WTC11 (cell line): Measurements from ENCODE around the gene RPL21. TPM values are rescaled to one million over a fixed set of nuclear protein-coding genes. Genes with fewer than 3 reads are reported as not detected.

Experiments
- ATAC-seq: fragments of 200-7000 bp; cut with Tn5 transposase; 2 replicates; pipeline ENCODE4 v1.10.0; 2021; ENCODE audit warnings: mild to moderate bottlenecking, moderate library complexity
- CTCF ChIA-PET: fragments of 300-600 bp; sonication (Branson Sonifier 250); formaldehyde crosslinking; loops from one replicate; lab custom pipeline; 2021; ENCODE audit warnings: antibody characterized with exemption; lab: Charles Lee
- POLR2A ChIA-PET: fragments of 350-600 bp; sonication (Branson Sonifier 250); formaldehyde crosslinking; loops from one replicate; lab custom pipeline; 2021; ENCODE audit warnings: antibody characterized with exemption; lab: Charles Lee
- DNase-seq: peaks from one replicate; pipeline ENCODE4 v3.0.0; 2021; ENCODE audit warnings: low spot score
- H3K27ac Mint-ChIP-seq: 2 replicates; pipeline ENCODE4 v1.8.0; 2021; ENCODE audit warnings: mixed read lengths
- H3K27me3 Mint-ChIP-seq: 2 replicates; pipeline ENCODE4 v1.8.0; 2021; ENCODE audit warnings: low read depth, mild to moderate bottlenecking, moderate library complexity, mixed read lengths
- H3K36me3 Mint-ChIP-seq: 2 replicates; pipeline ENCODE4 v1.8.0; 2021; ENCODE audit warnings: mixed read lengths
- H3K4me1 Mint-ChIP-seq: 2 replicates; pipeline ENCODE4 v1.8.0; 2022; ENCODE audit warnings: mixed read lengths
- H3K4me3 Mint-ChIP-seq: 2 replicates; pipeline ENCODE4 v1.8.0; 2021; ENCODE audit warnings: mild to moderate bottlenecking, moderate library complexity, mixed read lengths
- H3K9me3 Mint-ChIP-seq: 2 replicates; pipeline ENCODE4 v1.8.0; 2021; ENCODE audit warnings: mixed read lengths
- CBFB ChIP-seq: sonication (generic); formaldehyde crosslinking; IDR thresholded peaks from 2 replicates; pipeline ENCODE4 v1.8.1; 2022; ENCODE audit warnings: mild to moderate bottlenecking, low read depth, missing genetic modification reagents
- CREM ChIP-seq: sonication (generic); formaldehyde crosslinking; IDR thresholded peaks from 2 replicates; pipeline ENCODE4 v1.8.1; 2022; ENCODE audit warnings: mild to moderate bottlenecking, missing genetic modification reagents, moderate library complexity
- GTF2I ChIP-seq: fragments of 250-450 bp; sonication (Bioruptor Pico); conservative IDR thresholded peaks from 2 replicates; pipeline ENCODE4 v1.4.0; 2021; ENCODE audit warnings: mild to moderate bottlenecking
- IRF2 ChIP-seq: sonication (generic); formaldehyde crosslinking; IDR thresholded peaks from 2 replicates; pipeline ENCODE4 v1.8.0; 2022; ENCODE audit warnings: low read depth, missing genetic modification reagents, borderline replicate concordance
- JAZF1 ChIP-seq: fragments of 250-450 bp; sonication (Bioruptor Pico); IDR thresholded peaks from 2 replicates; pipeline ENCODE4 v1.9.0; 2021; ENCODE audit warnings: moderate library complexity, mild to moderate bottlenecking, inconsistent platforms
- JUN ChIP-seq: sonication (generic); formaldehyde crosslinking; IDR thresholded peaks from 2 replicates; pipeline ENCODE4 v1.8.0; 2023; ENCODE audit warnings: mild to moderate bottlenecking, missing genetic modification reagents
- NFE2L1 ChIP-seq: sonication (generic); formaldehyde crosslinking; IDR thresholded peaks from 2 replicates; pipeline ENCODE4 v1.8.1; 2023; ENCODE audit warnings: missing genetic modification reagents
- RORB ChIP-seq: fragments of 250-450 bp; sonication (Bioruptor Pico); IDR thresholded peaks from 2 replicates; pipeline ENCODE4 v1.9.0; 2021; ENCODE audit warnings: mild to moderate bottlenecking
- SOX15 ChIP-seq: fragments of 250-450 bp; sonication (Bioruptor Pico); IDR thresholded peaks from 2 replicates; pipeline ENCODE4 v1.9.0; 2021; ENCODE audit warnings: mild to moderate bottlenecking
- TEAD1 ChIP-seq: sonication (generic); formaldehyde crosslinking; IDR thresholded peaks from 2 replicates; pipeline ENCODE4 v1.8.0; 2022; ENCODE audit warnings: mild to moderate bottlenecking, missing genetic modification reagents
- ZBTB21 ChIP-seq: sonication (generic); formaldehyde crosslinking; IDR thresholded peaks from 2 replicates; pipeline ENCODE4 v1.8.1; 2023; ENCODE audit warnings: mild to moderate bottlenecking, missing genetic modification reagents, borderline replicate concordance
- ZNF263 ChIP-seq: sonication (generic); formaldehyde crosslinking; IDR thresholded peaks from 2 replicates; pipeline ENCODE4 v1.8.1; 2022; ENCODE audit warnings: low read depth, mild to moderate bottlenecking, moderate library complexity, missing genetic modification reagents
- ZNF317 ChIP-seq: sonication (generic); formaldehyde crosslinking; IDR thresholded peaks from 2 replicates; pipeline ENCODE4 v1.8.1; 2023; ENCODE audit warnings: low read depth, mild to moderate bottlenecking, moderate library complexity, missing genetic modification reagents, borderline replicate concordance
- ZNF396 ChIP-seq: fragments of 250-450 bp; sonication (Bioruptor Pico); IDR thresholded peaks from 2 replicates; pipeline ENCODE4 v1.8.0; 2021; ENCODE audit warnings: mild to moderate bottlenecking, moderate library complexity, borderline replicate concordance
- ZNF671 ChIP-seq: fragments of 250-450 bp; sonication (Bioruptor Pico); IDR thresholded peaks from 2 replicates; pipeline ENCODE4 v1.8.0; 2021; ENCODE audit warnings: mild to moderate bottlenecking
- total RNA-seq: library from RNA; stranded (reverse); gene quantifications from 3 replicates; pipeline ENCODE4 v1.2.3, GENCODE V29; 2021
- TF ChIP-seq, protein P1 (sequence below): sonication (generic); formaldehyde crosslinking; IDR thresholded peaks from 2 replicates; pipeline ENCODE4 v1.8.0; 2022; ENCODE audit warnings: missing genetic modification reagents
- TF ChIP-seq, protein P2 (sequence below): sonication (generic); formaldehyde crosslinking; conservative IDR thresholded peaks from 2 replicates; pipeline ENCODE4 v1.8.1; 2022; ENCODE audit warnings: mild to moderate bottlenecking, missing genetic modification reagents
- TF ChIP-seq, protein P3 (sequence below): fragments of 200-600 bp; IDR thresholded peaks from 2 replicates; pipeline ENCODE4 v1.8.0; 2022; ENCODE audit warnings: antibody characterized with exemption
- TF ChIP-seq, protein P4 (sequence below): sonication (generic); formaldehyde crosslinking; IDR thresholded peaks from 2 replicates; pipeline ENCODE4 v1.8.0; 2022; ENCODE audit warnings: mild to moderate bottlenecking, missing genetic modification reagents
- TF ChIP-seq, protein P5 (sequence below): fragments of 250-450 bp; sonication (Bioruptor Pico); IDR thresholded peaks from 2 replicates; pipeline ENCODE4 v1.9.0; 2021; ENCODE audit warnings: mild to moderate bottlenecking, borderline replicate concordance
- TF ChIP-seq, protein P6 (sequence below): fragments of 250-450 bp; sonication (Bioruptor Pico); IDR thresholded peaks from 2 replicates; pipeline ENCODE4 v1.8.0; 2021; ENCODE audit warnings: mild to moderate bottlenecking
- TF ChIP-seq, protein P7 (sequence below): fragments of 250-450 bp; sonication (Bioruptor Pico); IDR thresholded peaks from 2 replicates; pipeline ENCODE4 v1.9.0; 2021; ENCODE audit warnings: moderate library complexity, mild to moderate bottlenecking, inconsistent platforms, borderline replicate concordance

The RPL21 gene
- total RNA-seq, 1 experiment from 2014 or later, result 1,082 TPM

DNA sequence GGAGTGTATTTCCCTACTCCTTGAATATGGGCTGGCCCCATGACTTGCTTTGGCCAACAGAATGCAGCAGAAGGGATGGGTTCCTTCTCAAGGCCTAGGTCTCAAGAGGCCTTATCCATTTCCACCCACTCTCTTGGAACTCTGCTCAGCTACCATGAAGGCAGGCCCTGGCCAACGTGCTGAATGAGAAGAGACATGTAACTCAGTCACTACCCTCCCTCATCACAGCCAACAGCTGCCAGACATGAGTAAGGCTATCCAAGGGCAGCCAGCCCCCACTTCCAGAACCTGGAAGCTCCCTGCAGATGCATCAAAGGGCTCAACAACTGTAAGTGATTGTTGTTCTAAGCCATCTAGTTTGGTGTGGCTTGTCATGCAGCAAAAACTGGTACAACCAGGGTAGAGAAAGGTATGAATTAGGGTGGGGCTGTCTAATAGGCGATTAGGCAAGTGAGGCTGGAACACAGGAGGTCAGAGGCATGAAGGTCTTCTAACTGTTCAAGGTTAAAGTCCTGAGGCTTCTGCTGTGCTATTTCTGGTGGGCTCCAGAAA lies 17.8 kb downstream of the RPL21 start (continued):
- TF ChIP-seq, protein P1, sequence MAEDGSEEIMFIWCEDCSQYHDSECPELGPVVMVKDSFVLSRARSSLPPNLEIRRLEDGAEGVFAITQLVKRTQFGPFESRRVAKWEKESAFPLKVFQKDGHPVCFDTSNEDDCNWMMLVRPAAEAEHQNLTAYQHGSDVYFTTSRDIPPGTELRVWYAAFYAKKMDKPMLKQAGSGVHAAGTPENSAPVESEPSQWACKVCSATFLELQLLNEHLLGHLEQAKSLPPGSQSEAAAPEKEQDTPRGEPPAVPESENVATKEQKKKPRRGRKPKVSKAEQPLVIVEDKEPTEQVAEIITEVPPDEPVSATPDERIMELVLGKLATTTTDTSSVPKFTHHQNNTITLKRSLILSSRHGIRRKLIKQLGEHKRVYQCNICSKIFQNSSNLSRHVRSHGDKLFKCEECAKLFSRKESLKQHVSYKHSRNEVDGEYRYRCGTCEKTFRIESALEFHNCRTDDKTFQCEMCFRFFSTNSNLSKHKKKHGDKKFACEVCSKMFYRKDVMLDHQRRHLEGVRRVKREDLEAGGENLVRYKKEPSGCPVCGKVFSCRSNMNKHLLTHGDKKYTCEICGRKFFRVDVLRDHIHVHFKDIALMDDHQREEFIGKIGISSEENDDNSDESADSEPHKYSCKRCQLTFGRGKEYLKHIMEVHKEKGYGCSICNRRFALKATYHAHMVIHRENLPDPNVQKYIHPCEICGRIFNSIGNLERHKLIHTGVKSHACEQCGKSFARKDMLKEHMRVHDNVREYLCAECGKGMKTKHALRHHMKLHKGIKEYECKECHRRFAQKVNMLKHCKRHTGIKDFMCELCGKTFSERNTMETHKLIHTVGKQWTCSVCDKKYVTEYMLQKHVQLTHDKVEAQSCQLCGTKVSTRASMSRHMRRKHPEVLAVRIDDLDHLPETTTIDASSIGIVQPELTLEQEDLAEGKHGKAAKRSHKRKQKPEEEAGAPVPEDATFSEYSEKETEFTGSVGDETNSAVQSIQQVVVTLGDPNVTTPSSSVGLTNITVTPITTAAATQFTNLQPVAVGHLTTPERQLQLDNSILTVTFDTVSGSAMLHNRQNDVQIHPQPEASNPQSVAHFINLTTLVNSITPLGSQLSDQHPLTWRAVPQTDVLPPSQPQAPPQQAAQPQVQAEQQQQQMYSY, result no peak
- TF ChIP-seq, protein P2, sequence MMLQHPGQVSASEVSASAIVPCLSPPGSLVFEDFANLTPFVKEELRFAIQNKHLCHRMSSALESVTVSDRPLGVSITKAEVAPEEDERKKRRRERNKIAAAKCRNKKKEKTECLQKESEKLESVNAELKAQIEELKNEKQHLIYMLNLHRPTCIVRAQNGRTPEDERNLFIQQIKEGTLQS (CRISPR knock-in tag), result no peak
- TF ChIP-seq SOX15 (CRISPR knock-in tag) (no peak), GTF2I (CRISPR knock-in tag) (no peak), NFE2L1 (CRISPR knock-in tag) (no peak), JUN (CRISPR knock-in tag) (no peak)

DNA sequence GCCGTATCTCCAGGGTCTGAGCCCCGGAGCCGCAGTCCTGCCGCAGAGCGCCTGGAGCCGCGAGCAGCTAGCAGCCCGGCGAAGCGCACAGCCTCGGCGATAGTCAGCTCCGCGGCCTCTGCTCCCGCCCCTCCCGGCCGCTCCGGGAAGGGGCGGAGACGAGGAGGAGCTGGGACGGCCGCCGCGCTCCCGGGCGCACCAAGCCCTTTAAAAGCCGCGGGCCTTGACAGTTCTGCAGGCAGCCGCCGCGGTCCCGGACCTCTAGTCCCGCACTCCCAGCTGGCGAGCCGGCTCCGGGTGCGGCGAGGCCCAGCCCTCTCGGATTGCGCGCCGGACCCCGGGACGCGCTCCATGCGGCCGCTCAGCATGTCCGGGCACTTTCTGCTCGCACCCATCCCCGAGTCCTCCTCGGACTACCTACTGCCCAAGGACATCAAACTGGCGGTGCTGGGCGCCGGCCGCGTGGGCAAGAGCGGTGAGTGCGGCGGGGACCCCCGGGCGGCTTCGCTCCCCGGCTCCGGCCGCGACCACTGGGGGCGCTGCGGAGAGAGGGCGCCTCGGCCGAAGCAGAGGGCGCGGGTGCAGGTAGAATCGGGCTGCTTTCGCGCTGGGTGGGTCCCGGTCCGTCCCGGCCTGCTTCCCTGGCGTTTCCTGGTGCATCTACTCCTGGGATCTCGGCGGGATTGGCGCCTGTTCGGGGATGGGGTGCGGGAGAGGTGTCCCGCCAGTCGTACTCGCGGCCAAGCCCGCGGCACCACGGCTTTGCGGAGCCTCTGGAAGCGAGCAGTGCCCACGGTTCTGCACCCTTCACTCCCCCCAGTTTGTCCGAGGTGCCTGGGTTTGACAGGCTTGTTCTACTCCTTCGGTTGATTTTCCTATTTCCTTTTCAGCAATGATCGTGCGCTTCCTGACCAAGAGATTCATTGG lies 19.5 kb downstream of the RPL21 start, which contains the start of gene RASL11A:
RASL11A (plus strand) TSS at position 237 of the 927 bp plus-strand sequence; CDS start at position 352, 115 bp downstream.
- Mint-ChIP-seq H3K27ac (peak within 1 kb of the TSS; percentile 92; the same call in 1 of the 2 replicates), H3K36me3 (no peaks in the 10 kb centered on the region), H3K4me1 (peaks cover 15% of the 10 kb centered on the region), H3K9me3 (peaks cover 7% of the 10 kb centered on the region), H3K27me3 (peaks cover 45% of the 10 kb centered on the region), H3K4me3 (peak within 1 kb of the TSS; percentile 89)
- ChIA-PET POLR2A (interaction anchor here (0.5 to 2.6 kb wide), 6 partner anchors 11 to 1682 kb away, joined by 3 to 7 read pairs (median 4); partner anchors contain the start of gene RPL21), CTCF (interaction anchor here (0.6 to 2.6 kb wide), 25 partner anchors 9 to 324 kb away, joined by 3 to 19 read pairs (median 4); no protein-coding TSS in a partner anchor)
- peak; percentile 87 for DNase-seq
- ATAC-seq, result peak; percentile 90
- TF ChIP-seq IRF2 (CRISPR knock-in tag), result no peak
- no peak for TF ChIP-seq JAZF1
- no peak for TF ChIP-seq ZNF263 (CRISPR knock-in tag)
- TF ChIP-seq, protein P3, sequence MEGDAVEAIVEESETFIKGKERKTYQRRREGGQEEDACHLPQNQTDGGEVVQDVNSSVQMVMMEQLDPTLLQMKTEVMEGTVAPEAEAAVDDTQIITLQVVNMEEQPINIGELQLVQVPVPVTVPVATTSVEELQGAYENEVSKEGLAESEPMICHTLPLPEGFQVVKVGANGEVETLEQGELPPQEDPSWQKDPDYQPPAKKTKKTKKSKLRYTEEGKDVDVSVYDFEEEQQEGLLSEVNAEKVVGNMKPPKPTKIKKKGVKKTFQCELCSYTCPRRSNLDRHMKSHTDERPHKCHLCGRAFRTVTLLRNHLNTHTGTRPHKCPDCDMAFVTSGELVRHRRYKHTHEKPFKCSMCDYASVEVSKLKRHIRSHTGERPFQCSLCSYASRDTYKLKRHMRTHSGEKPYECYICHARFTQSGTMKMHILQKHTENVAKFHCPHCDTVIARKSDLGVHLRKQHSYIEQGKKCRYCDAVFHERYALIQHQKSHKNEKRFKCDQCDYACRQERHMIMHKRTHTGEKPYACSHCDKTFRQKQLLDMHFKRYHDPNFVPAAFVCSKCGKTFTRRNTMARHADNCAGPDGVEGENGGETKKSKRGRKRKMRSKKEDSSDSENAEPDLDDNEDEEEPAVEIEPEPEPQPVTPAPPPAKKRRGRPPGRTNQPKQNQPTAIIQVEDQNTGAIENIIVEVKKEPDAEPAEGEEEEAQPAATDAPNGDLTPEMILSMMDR, result peak; percentile 91
- TF ChIP-seq, protein P4, sequence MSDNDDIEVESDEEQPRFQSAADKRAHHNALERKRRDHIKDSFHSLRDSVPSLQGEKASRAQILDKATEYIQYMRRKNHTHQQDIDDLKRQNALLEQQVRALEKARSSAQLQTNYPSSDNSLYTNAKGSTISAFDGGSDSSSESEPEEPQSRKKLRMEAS, result peak; percentile 87
- TF ChIP-seq ZNF671 (CRISPR knock-in tag), result no peak
- TF ChIP-seq TEAD1 (CRISPR knock-in tag), result peak; percentile 73; the same call in 1 of the 2 replicates
- TF ChIP-seq ZNF396, result no peak
- no peak for TF ChIP-seq SOX15 (CRISPR knock-in tag)
- TF ChIP-seq, protein P5, sequence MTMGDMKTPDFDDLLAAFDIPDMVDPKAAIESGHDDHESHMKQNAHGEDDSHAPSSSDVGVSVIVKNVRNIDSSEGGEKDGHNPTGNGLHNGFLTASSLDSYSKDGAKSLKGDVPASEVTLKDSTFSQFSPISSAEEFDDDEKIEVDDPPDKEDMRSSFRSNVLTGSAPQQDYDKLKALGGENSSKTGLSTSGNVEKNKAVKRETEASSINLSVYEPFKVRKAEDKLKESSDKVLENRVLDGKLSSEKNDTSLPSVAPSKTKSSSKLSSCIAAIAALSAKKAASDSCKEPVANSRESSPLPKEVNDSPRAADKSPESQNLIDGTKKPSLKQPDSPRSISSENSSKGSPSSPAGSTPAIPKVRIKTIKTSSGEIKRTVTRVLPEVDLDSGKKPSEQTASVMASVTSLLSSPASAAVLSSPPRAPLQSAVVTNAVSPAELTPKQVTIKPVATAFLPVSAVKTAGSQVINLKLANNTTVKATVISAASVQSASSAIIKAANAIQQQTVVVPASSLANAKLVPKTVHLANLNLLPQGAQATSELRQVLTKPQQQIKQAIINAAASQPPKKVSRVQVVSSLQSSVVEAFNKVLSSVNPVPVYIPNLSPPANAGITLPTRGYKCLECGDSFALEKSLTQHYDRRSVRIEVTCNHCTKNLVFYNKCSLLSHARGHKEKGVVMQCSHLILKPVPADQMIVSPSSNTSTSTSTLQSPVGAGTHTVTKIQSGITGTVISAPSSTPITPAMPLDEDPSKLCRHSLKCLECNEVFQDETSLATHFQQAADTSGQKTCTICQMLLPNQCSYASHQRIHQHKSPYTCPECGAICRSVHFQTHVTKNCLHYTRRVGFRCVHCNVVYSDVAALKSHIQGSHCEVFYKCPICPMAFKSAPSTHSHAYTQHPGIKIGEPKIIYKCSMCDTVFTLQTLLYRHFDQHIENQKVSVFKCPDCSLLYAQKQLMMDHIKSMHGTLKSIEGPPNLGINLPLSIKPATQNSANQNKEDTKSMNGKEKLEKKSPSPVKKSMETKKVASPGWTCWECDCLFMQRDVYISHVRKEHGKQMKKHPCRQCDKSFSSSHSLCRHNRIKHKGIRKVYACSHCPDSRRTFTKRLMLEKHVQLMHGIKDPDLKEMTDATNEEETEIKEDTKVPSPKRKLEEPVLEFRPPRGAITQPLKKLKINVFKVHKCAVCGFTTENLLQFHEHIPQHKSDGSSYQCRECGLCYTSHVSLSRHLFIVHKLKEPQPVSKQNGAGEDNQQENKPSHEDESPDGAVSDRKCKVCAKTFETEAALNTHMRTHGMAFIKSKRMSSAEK (CRISPR knock-in tag), result no peak
- no peak; the same call in 1 of the 2 replicates for TF ChIP-seq CREM (CRISPR knock-in tag)
- TF ChIP-seq, protein P6, sequence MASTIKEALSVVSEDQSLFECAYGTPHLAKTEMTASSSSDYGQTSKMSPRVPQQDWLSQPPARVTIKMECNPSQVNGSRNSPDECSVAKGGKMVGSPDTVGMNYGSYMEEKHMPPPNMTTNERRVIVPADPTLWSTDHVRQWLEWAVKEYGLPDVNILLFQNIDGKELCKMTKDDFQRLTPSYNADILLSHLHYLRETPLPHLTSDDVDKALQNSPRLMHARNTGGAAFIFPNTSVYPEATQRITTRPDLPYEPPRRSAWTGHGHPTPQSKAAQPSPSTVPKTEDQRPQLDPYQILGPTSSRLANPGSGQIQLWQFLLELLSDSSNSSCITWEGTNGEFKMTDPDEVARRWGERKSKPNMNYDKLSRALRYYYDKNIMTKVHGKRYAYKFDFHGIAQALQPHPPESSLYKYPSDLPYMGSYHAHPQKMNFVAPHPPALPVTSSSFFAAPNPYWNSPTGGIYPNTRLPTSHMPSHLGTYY (CRISPR knock-in tag), result no peak
- TF ChIP-seq, protein P7, sequence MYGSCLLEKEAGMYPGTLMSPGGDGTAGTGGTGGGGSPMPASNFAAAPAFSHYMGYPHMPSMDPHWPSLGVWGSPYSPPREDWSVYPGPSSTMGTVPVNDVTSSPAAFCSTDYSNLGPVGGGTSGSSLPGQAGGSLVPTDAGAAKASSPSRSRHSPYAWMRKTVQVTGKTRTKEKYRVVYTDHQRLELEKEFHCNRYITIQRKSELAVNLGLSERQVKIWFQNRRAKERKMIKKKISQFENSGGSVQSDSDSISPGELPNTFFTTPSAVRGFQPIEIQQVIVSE, result no peak
- TF ChIP-seq CBFB (CRISPR knock-in tag), result no peak
- TF ChIP-seq RORB (CRISPR knock-in tag), result no peak
- no peak for TF ChIP-seq ZBTB21
- no peak for TF ChIP-seq ZNF317 (CRISPR knock-in tag)
